Duodenal mucosa (tissue), 2 donors: ENCODE data around the gene MYH10.

Source experiments
- H3K27ac ChIP-seq: one replicate; pipeline ENCODE4 v1.7.0; 2013; ENCODE audit warnings: low read depth, low read length
- H3K27me3 ChIP-seq, 2 donors: one replicate each; pipeline ENCODE4 v1.7.0; 2013; ENCODE audit warnings: low read length in 2 of 2, control low read depth in 1 of 2; ENCODE audit not compliant: insufficient read depth in 2 of 2, control insufficient read depth in 1 of 2
- H3K36me3 ChIP-seq, 2 donors: one replicate each; pipeline ENCODE4 v1.7.0; 2013; ENCODE audit warnings: low read length in 2 of 2, control low read depth in 1 of 2; ENCODE audit not compliant: insufficient read depth in 2 of 2, control insufficient read depth in 1 of 2
- H3K4me1 ChIP-seq, 2 donors: one replicate each; pipeline ENCODE4 v1.7.0; 2013; ENCODE audit warnings: low read length in 2 of 2, control low read depth in 1 of 2; ENCODE audit not compliant: insufficient read depth in 2 of 2, control insufficient read depth in 1 of 2
- H3K4me3 ChIP-seq, 2 donors: one replicate each; pipeline ENCODE4 v1.7.0; 2013; ENCODE audit warnings: low read length in 2 of 2, low read depth in 1 of 2
- H3K9ac ChIP-seq, 2 donors: one replicate each; pipeline ENCODE4 v1.7.0; 2013; ENCODE audit warnings: low read length in 2 of 2, low read depth in 1 of 2
- H3K9me3 ChIP-seq, 2 donors: one replicate each; pipeline ENCODE4 v1.7.0; 2013; ENCODE audit warnings: low read length in 2 of 2, control low read depth in 1 of 2; ENCODE audit not compliant: control insufficient read depth in 1 of 2

Gene MYH10

DNA sequence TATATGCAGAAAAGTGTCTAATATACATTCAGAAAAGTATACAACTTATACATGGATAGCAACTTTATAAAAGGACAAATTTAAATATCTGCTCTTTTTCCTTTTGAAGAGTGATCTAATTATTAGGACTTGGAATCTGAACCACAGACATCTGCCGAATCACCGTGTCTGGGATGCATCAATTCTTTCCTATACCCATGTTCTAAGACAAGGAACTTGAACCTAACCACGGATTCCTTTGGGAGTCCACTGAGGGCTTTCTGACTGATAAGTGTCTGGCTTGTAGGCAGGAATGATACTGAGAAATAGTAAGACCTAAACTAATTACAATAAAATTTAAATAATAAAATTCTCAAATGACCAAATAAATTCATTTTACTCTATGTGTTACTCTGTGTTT, 140.7 kb downstream of the MYH10 start:
- H3K9ac ChIP-seq, result no peak overlapping the region
- no peaks in the 10 kb centered on the region for H3K4me1 ChIP-seq
- H3K4me3 ChIP-seq, result no peak overlapping the region
- no peak overlapping the region for H3K27ac ChIP-seq
- H3K36me3 ChIP-seq, result peaks cover 0 to 5% of the 10 kb centered on the region in 2 donors
- H3K27me3 ChIP-seq, result no peaks in the 10 kb centered on the region
- H3K9me3 ChIP-seq, result peaks cover 0 to 2% of the 10 kb centered on the region in 2 donors

DNA sequence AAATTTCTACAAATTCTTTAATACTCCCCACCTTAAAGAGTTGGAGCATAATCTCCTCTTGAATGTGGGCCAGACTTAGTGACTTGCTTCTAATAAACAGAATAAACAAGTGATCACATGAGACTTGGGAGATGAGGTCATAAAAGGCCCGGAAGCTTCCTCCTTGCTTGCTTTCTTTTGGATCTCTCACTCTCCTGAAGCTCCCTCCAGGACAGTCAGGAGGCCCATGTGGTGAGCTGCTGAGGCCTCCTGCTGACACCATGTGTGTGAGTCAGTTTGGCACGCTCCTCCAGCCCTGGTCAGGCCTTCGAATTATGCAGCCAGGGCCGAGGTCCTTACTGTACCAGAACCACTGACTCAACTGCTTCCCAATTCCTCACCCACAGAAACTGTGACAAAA, 141.6 kb downstream of the MYH10 start:
- no peak overlapping the region for H3K4me3 ChIP-seq
- H3K36me3 ChIP-seq, result peaks cover 0 to 5% of the 10 kb centered on the region in 2 donors
- no peaks in the 10 kb centered on the region for H3K4me1 ChIP-seq
- peaks cover 0 to 6% of the 10 kb centered on the region in 2 donors for H3K9me3 ChIP-seq
- H3K27me3 ChIP-seq, result no peaks in the 10 kb centered on the region
- H3K27ac ChIP-seq, result no peak overlapping the region
- no peak overlapping the region for H3K9ac ChIP-seq

DNA sequence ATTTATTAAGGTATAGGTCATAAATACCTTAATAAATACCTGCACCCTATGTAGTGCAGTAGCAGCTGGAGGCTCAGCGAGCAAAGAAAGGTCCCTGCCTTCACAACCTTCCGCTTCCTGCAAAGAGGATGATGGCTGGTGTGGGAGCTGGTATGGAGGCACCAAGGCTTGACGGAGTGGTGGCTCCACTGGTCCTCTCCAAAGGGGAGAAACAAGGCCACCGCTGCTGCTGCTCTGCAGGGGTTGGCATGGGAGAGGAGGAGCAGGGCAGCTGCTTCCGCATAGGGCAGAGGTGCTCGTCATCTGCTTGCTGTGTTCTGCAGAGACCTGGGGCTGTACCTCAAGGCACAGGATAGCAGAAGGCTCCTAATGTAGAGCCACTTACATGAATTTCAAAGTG, 142.0 kb downstream of the MYH10 start:
- Histone ChIP-seq H3K4me3 (no peak overlapping the region), H3K27me3 (no peaks in the 10 kb centered on the region), H3K9ac (no peak overlapping the region), H3K36me3 (peaks cover 0 to 5% of the 10 kb centered on the region in 2 donors), H3K9me3 (peaks cover 0 to 6% of the 10 kb centered on the region in 2 donors), H3K27ac (no peak overlapping the region), H3K4me1 (no peaks in the 10 kb centered on the region)

DNA sequence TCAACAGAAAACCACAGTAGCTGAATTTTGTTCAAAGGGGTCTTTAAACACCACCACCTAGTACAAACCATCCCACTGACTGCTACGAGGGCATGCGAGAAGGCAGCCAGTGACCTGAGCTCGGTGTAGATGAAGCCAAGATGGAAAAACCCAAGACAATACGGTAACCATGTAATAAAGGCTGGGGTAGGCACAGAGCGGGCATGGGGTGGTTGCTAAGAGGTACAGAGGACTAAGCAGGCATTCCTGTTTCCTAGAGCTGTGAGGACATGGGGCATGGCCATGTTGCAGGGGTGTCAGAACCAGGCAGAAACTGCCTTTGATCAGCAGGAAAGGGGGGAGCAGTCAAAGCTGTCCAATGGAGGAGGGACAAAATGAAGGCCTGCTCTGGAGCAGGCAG, 142.8 kb downstream of the MYH10 start:
- Histone ChIP-seq H3K36me3 (peaks cover 0 to 5% of the 10 kb centered on the region in 2 donors), H3K27me3 (no peaks in the 10 kb centered on the region), H3K27ac (no peak overlapping the region), H3K4me3 (no peak overlapping the region), H3K9me3 (peaks cover 0 to 6% of the 10 kb centered on the region in 2 donors), H3K9ac (no peak overlapping the region), H3K4me1 (no peaks in the 10 kb centered on the region)

DNA sequence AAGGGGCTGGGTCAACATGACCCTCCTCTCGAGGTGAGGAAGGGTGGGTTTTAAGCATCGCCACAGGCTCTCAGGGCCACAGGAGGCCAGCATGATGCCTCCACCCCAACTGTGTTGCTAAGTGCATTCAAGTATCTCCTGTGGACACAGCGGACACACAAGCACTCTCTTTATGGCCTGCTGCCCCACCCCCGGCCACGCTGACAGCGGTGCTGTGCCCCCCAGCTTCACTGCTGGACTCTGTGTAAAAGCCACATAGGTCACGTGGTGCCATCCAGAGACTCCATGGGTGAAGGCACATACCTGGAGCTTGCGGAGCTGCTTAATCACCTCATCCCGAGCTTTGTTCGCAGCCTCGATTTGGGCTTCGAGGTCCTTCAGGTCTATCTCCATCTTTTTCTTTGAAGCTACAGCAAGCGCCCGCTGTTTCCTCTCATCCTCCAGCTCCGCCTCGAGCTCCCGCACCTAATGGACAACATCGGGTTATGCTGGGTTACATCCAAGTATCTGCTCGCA, 143.3 kb downstream of the MYH10 start:
- H3K9ac ChIP-seq, result no peak overlapping the region
- H3K4me1 ChIP-seq, result no peaks in the 10 kb centered on the region
- no peaks in the 10 kb centered on the region for H3K27me3 ChIP-seq
- no peak overlapping the region for H3K27ac ChIP-seq
- H3K4me3 ChIP-seq, result no peak overlapping the region
- H3K9me3 ChIP-seq, result peaks cover 0 to 6% of the 10 kb centered on the region in 2 donors
- H3K36me3 ChIP-seq, result peaks cover 2 to 5% of the 10 kb centered on the region in 2 donors

DNA sequence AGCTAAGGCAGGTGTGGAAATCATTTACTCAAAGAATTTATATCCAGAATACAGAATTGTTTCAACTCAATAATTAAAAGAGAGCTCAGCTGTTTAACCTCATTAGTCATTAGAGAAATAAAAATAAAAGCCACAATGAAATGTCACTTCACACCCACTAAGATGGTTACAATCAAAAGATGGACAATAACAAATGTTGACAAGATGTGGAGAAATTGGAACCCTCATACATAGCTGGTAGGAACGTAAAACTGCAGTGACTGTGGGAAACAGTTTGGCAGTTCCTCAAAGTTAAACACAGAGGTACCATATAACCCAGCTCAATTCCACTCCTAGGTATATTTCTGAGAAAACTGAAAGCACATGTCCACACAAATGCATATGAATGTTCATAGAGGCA, 145.0 kb downstream of the MYH10 start:
- Histone ChIP-seq H3K9me3 (peaks cover 0 to 6% of the 10 kb centered on the region in 2 donors), H3K36me3 (peaks cover 5 to 15% of the 10 kb centered on the region in 2 donors), H3K9ac (no peak overlapping the region), H3K27me3 (no peaks in the 10 kb centered on the region), H3K4me3 (no peak overlapping the region), H3K27ac (no peak overlapping the region), H3K4me1 (no peaks in the 10 kb centered on the region)

DNA sequence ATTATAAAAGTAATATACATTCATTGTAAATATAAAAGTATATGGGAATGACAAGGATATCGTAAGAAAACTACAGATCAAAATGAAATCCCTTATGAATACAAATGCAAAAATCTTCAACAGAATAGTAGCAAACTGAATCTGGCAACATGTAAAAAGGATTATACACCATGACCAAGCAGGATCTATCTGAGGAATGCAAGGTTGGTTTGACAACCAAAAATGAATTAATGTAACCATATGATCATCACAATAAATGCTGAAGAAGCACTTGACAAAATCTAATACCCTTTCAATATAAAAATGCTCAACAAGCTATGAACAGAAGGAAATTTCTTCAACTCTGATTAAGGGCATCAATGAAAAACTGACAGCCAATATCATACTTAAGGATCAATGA, 146.1 kb downstream of the MYH10 start:
- Histone ChIP-seq H3K27me3 (no peaks in the 10 kb centered on the region), H3K9ac (no peak overlapping the region), H3K36me3 (peaks cover 8 to 25% of the 10 kb centered on the region in 2 donors), H3K4me3 (no peak overlapping the region), H3K27ac (no peak overlapping the region), H3K9me3 (peaks cover 0 to 6% of the 10 kb centered on the region in 2 donors), H3K4me1 (no peaks in the 10 kb centered on the region)

DNA sequence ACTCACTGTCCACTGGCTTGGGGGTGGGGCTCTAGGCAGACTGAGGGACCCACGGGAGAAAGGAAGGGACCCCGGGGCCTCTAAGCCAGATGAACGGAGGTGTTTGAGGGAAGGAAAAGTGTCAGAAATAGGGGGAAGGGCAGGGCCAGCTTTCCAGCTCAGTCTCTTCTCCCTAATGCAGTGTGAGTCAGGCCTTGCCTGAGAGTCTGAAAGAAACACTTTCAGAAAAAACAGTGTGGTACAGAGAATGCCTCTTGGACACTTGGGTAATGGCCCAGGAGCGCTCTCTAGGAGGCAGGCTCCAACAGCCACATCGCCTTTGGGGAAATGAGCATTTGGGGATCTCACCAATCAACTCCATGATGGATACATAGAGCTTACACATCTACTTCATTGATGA, 148.0 kb downstream of the MYH10 start:
- Histone ChIP-seq H3K36me3 (peaks cover 8 to 30% of the 10 kb centered on the region in 2 donors), H3K4me3 (no peak overlapping the region), H3K9ac (no peak overlapping the region), H3K9me3 (peaks cover 0 to 6% of the 10 kb centered on the region in 2 donors), H3K4me1 (no peaks in the 10 kb centered on the region), H3K27me3 (no peaks in the 10 kb centered on the region), H3K27ac (no peak overlapping the region)

DNA sequence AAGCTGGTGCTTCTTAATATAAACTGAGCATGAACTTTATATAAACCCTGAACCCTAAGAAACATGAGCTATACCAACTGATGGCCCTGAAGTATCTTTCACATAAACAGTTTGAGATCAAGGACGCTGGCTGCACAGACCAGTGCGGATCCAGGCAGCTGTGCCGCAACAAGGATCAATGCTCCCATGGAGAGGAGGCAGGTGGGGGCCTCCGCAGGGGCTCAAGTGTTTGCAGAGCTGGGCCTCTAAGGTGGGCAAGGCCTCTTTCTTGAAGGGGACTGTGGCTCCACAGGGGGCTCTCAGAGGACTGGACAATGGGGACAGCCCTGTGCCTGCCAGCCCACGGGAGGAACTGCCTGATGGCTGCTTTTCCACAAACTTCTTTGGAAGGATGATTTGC, 148.8 kb downstream of the MYH10 start:
- no peaks in the 10 kb centered on the region for H3K27me3 ChIP-seq
- peaks cover 3 to 38% of the 10 kb centered on the region in 2 donors for H3K36me3 ChIP-seq
- no peak overlapping the region for H3K27ac ChIP-seq
- H3K9ac ChIP-seq, result no peak overlapping the region
- H3K9me3 ChIP-seq, result peaks cover 0 to 6% of the 10 kb centered on the region in 2 donors
- H3K4me3 ChIP-seq, result no peak overlapping the region
- H3K4me1 ChIP-seq, result no peaks in the 10 kb centered on the region

DNA sequence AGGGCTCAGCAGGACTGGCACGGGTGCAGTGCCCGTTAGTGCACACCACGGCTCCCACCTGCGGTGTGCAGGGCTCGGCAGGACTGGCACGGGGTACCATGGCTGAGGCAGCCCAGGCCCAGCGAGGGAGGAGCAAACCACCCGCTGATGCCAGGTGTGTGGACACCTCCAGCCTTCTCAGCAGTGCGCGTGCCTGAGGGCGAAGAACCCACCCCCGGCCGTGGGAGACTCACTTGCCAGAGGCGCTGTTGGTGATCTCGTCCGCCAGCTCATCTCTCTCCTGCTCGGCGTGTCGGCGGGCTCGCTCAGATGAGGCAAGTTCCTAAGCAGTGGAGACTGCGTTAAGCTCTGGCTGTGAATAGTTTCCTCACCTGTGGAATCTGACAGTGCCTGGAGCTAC, 149.4 kb downstream of the MYH10 start:
- Histone ChIP-seq H3K4me3 (no peak overlapping the region), H3K9ac (no peak overlapping the region), H3K9me3 (peaks cover 0 to 6% of the 10 kb centered on the region in 2 donors), H3K27me3 (no peaks in the 10 kb centered on the region), H3K4me1 (no peaks in the 10 kb centered on the region), H3K27ac (no peak overlapping the region), H3K36me3 (peaks cover 4 to 45% of the 10 kb centered on the region in 2 donors)
